Loucy (cell line): ENCODE measurements around the gene RFESD.
A peak's percentile ranks its signal among the peaks of the same experiment; 100 is the strongest.

Experiments
- H2AFZ ChIP-seq: fragments of 200-600 bp; sonication (generic); 2 replicates; pipeline ENCODE4 v1.6.0; 2016; ENCODE audit warnings: antibody characterized with exemption, mild to moderate bottlenecking, low read length, moderate library complexity
- H3F3A ChIP-seq: fragments of 200-600 bp; 2 replicates; pipeline ENCODE4 v1.6.0; 2016; ENCODE audit warnings: antibody characterized with exemption, low read depth, mild to moderate bottlenecking
- H3K27me3 ChIP-seq: fragments of 200-600 bp; sonication (generic); 2 replicates; pipeline ENCODE4 v1.6.1; 2014; ENCODE audit warnings: low read length, mild to moderate bottlenecking; ENCODE audit not compliant: insufficient read depth, poor library complexity, severe bottlenecking
- H3K36me3 ChIP-seq: fragments of 200-600 bp; sonication (generic); 2 replicates; pipeline ENCODE4 v1.6.1; 2016; ENCODE audit warnings: low read length; ENCODE audit not compliant: insufficient read depth
- H3K4me1 ChIP-seq: fragments of 200-600 bp; sonication (generic); 2 replicates; pipeline ENCODE4 v1.5.1; 2014; ENCODE audit warnings: low read length, mild to moderate bottlenecking; ENCODE audit not compliant: insufficient read depth, poor library complexity, severe bottlenecking
- H3K4me2 ChIP-seq: fragments of 200-600 bp; sonication (generic); 2 replicates; pipeline ENCODE4 v1.6.0; 2014; ENCODE audit warnings: antibody characterized with exemption, low read length, low read depth, mild to moderate bottlenecking; ENCODE audit not compliant: poor library complexity, severe bottlenecking
- H3K4me3 ChIP-seq: fragments of 200-600 bp; sonication (generic); 2 replicates; pipeline ENCODE4 v1.5.1; 2014; ENCODE audit warnings: low read length, mild to moderate bottlenecking, mixed read lengths; ENCODE audit not compliant: poor library complexity, severe bottlenecking
- H3K79me2 ChIP-seq: fragments of 200-600 bp; sonication (generic); 2 replicates; pipeline ENCODE4 v1.6.1; 2014; ENCODE audit warnings: low read length; ENCODE audit not compliant: insufficient read depth
- H3K9ac ChIP-seq: fragments of 200-600 bp; sonication (generic); 2 replicates; pipeline ENCODE4 v1.6.0; 2014; ENCODE audit warnings: mild to moderate bottlenecking, low read depth, low read length, moderate library complexity; ENCODE audit not compliant: poor library complexity, severe bottlenecking
- H3K9me2 ChIP-seq: fragments of 200-600 bp; sonication (generic); replicated peaks from 2 replicates; pipeline ENCODE4 v1.6.1; 2016; ENCODE audit warnings: low read depth, low read length, mixed read lengths
- H3K9me3 ChIP-seq: fragments of 200-600 bp; sonication (generic); 2 replicates; pipeline ENCODE4 v1.6.1; 2014; ENCODE audit warnings: mild to moderate bottlenecking, antibody characterized with exemption, low read length, low read depth; ENCODE audit not compliant: insufficient read depth
- H4K20me1 ChIP-seq: fragments of 200-600 bp; sonication (generic); 2 replicates; pipeline ENCODE4 v1.6.0; 2014; ENCODE audit warnings: antibody characterized with exemption, low read length, mild to moderate bottlenecking; ENCODE audit not compliant: insufficient read depth, poor library complexity, severe bottlenecking
- CTCF ChIP-seq: fragments of 200-600 bp; sonication (generic); conservative IDR thresholded peaks from 2 replicates; pipeline ENCODE4 v1.5.1; 2014; ENCODE audit warnings: mild to moderate bottlenecking, antibody characterized with exemption, low read length
- EZH2phosphoT487 ChIP-seq: fragments of 200-600 bp; IDR thresholded peaks from 2 replicates; pipeline ENCODE4 v1.6.1; 2018; ENCODE audit warnings: antibody characterized with exemption, mild to moderate bottlenecking, moderate library complexity, borderline replicate concordance

RFESD gene

GRCh38 chr5:95660060-95660459 is 13.5 kb downstream of the RFESD start:
- H4K20me1 ChIP-seq = no peaks in the 10 kb centered on the region
- H3K4me2 ChIP-seq = no peak overlapping the region
- no peaks in the 10 kb centered on the region for H3F3A ChIP-seq
- H3K27me3 ChIP-seq = no peaks in the 10 kb centered on the region
- no peaks in the 10 kb centered on the region for H3K9me3 ChIP-seq
- H3K4me3 ChIP-seq = no peak overlapping the region
- no peaks in the 10 kb centered on the region for H3K9me2 ChIP-seq
- peaks cover 32% of the 10 kb centered on the region for H3K4me1 ChIP-seq
- H3K36me3 ChIP-seq = no peaks in the 10 kb centered on the region
- H3K9ac ChIP-seq = no peak overlapping the region
- H3K79me2 ChIP-seq = no peaks in the 10 kb centered on the region
- no peak overlapping the region for H2AFZ ChIP-seq
- TF ChIP-seq EZH2phosphoT487 (no peak), CTCF (no peak)

- Histone ChIP-seq H3K9me3 (no peaks in the 10 kb centered on the region), H2AFZ (no peak overlapping the region)
- TF ChIP-seq EZH2phosphoT487 = no peak
- TF ChIP-seq CTCF = no peak
These were observed 16.4 kb downstream of the RFESD start for GRCh38 chr5:95662946-95663345.

GRCh38 chr5:95664204-95664786 is 17.7 kb downstream of the RFESD start:
- H3K36me3 ChIP-seq = no peaks in the 10 kb centered on the region
- H3F3A ChIP-seq = no peaks in the 10 kb centered on the region
- H3K4me1 ChIP-seq = peaks cover 20% of the 10 kb centered on the region
- H3K4me2 ChIP-seq = peak overlapping the region; percentile 24
- TF ChIP-seq CTCF (peak; percentile 97), EZH2phosphoT487 (no peak)
- H3K9ac ChIP-seq = peak overlapping the region; percentile 42
- no peaks in the 10 kb centered on the region for H4K20me1 ChIP-seq
- no peak overlapping the region for H3K4me3 ChIP-seq
- no peaks in the 10 kb centered on the region for H3K9me2 ChIP-seq
- H3K79me2 ChIP-seq = no peaks in the 10 kb centered on the region
- no peaks in the 10 kb centered on the region for H3K27me3 ChIP-seq
- H3K9me3 ChIP-seq = no peaks in the 10 kb centered on the region
- peak overlapping the region; percentile 88 for H2AFZ ChIP-seq

More at GRCh38 chr5:95662946-95663345, 16.4 kb downstream of the RFESD start:
- Histone ChIP-seq H3F3A (no peaks in the 10 kb centered on the region), H3K9me2 (no peaks in the 10 kb centered on the region), H3K27me3 (no peaks in the 10 kb centered on the region), H3K4me2 (no peak overlapping the region), H4K20me1 (no peaks in the 10 kb centered on the region), H3K9ac (no peak overlapping the region), H3K4me1 (peaks cover 10% of the 10 kb centered on the region), H3K36me3 (no peaks in the 10 kb centered on the region), H3K4me3 (no peak overlapping the region), H3K79me2 (no peaks in the 10 kb centered on the region)
